IMR-90 (cell line): ENCODE results near the gene OPN1LW. TPM values are rescaled to one million over a fixed set of nuclear protein-coding genes. Genes with fewer than 3 reads are reported as not detected.

ENCODE experiments used
- ATAC-seq: fragments of 200-7000 bp; cut with Tn5 transposase; 2 replicates; pipeline ENCODE4 v1.9.1; 2020; ENCODE audit warnings: low read depth, mild to moderate bottlenecking, moderate library complexity
- BruUV-seq: library from RNA; stranded (reverse); fragments of 400-500 nt; replicated peaks from 2 replicates; lab custom pipeline; 2021; lab: Mats Ljungman, UMichigan
- CTCF ChIA-PET: fragments of 300-600 bp; formaldehyde crosslinking; extraction: SDS; loops from one replicate; lab custom pipeline; 2021; ENCODE audit warnings: antibody characterized with exemption; lab: Yijun Ruan, JAX
- POLR2A ChIA-PET: fragments of 300-600 bp; sonication (Branson Sonifier 250); formaldehyde crosslinking; loops from one replicate; lab custom pipeline; 2022; ENCODE audit warnings: antibody characterized with exemption; ENCODE audit not compliant: unreplicated experiment; lab: Charles Lee
- DNase-seq: peaks from one replicate; pipeline ENCODE4 v3.0.0; 2013
- H2AFZ ChIP-seq: replicated peaks from 2 replicates; pipeline ENCODE3; 2013; ENCODE audit warnings: low read length, mild to moderate bottlenecking; ENCODE audit not compliant: poor library complexity
- H2AK5ac ChIP-seq: 2 replicates; pipeline ENCODE4 v1.6.1; 2013; ENCODE audit warnings: low read depth, low read length, inconsistent platforms
- H2AK9ac ChIP-seq: replicated peaks from 2 replicates; pipeline ENCODE3; 2013; ENCODE audit warnings: mild to moderate bottlenecking, low read depth, low read length, moderate library complexity; ENCODE audit not compliant: poor library complexity
- H2BK120ac ChIP-seq: 2 replicates; pipeline ENCODE4 v1.6.1; 2013; ENCODE audit warnings: low read depth, low read length, inconsistent platforms
- H2BK15ac ChIP-seq: 3 replicates; pipeline ENCODE4 v1.6.1; 2013; ENCODE audit warnings: low read depth, low read length, inconsistent platforms
- H2BK20ac ChIP-seq: 2 replicates; pipeline ENCODE4 v1.6.1; 2013; ENCODE audit warnings: low read depth, mild to moderate bottlenecking, inconsistent platforms, low read length, moderate library complexity
- H2BK5ac ChIP-seq: 2 replicates; pipeline ENCODE4 v1.6.1; 2013; ENCODE audit warnings: mild to moderate bottlenecking, low read depth, low read length, inconsistent platforms; ENCODE audit not compliant: poor library complexity, severe bottlenecking
- H3K14ac ChIP-seq: replicated peaks from 2 replicates; pipeline ENCODE4 v1.6.1; 2013; ENCODE audit warnings: low read depth, low read length, inconsistent platforms
- H3K18ac ChIP-seq: 2 replicates; pipeline ENCODE4 v1.6.1; 2013; ENCODE audit warnings: low read depth, low read length, control low read depth
- H3K23ac ChIP-seq: 2 replicates; pipeline ENCODE4 v1.6.1; 2013; ENCODE audit warnings: low read depth, low read length, inconsistent platforms
- H3K27ac ChIP-seq: 2 replicates; pipeline ENCODE4 v1.5.1; 2013; ENCODE audit warnings: mild to moderate bottlenecking, control low read depth, low read length; ENCODE audit not compliant: insufficient read depth
- H3K27me3 ChIP-seq: 2 replicates; pipeline ENCODE4 v1.6.1; 2013; ENCODE audit warnings: low read length; ENCODE audit not compliant: control insufficient read depth, insufficient read depth
- H3K36me3 ChIP-seq: 2 replicates; pipeline ENCODE4 v1.6.1; 2013; ENCODE audit warnings: low read length, mixed read lengths; ENCODE audit not compliant: control insufficient read depth, insufficient read depth
- H3K4ac ChIP-seq: 2 replicates; pipeline ENCODE4 v1.6.1; 2013; ENCODE audit warnings: low read depth, low read length, inconsistent platforms
- H3K4me1 ChIP-seq: 2 replicates; pipeline ENCODE4 v1.6.1; 2013; ENCODE audit warnings: low read length, mixed read lengths; ENCODE audit not compliant: control insufficient read depth, insufficient read depth
- H3K4me2 ChIP-seq: 2 replicates; pipeline ENCODE4 v1.6.1; 2013; ENCODE audit warnings: low read depth, mild to moderate bottlenecking, control low read depth, low read length, moderate library complexity
- H3K4me3 ChIP-seq: 2 replicates; pipeline ENCODE4 v1.5.1; 2013; ENCODE audit warnings: low read depth, mild to moderate bottlenecking, control low read depth, low read length, moderate library complexity; ENCODE audit not compliant: insufficient read depth
- H3K56ac ChIP-seq: 2 replicates; pipeline ENCODE4 v1.6.1; 2013; ENCODE audit warnings: low read length, inconsistent platforms; ENCODE audit not compliant: insufficient read depth; ENCODE audit errors: extremely low read depth
- H3K79me1 ChIP-seq, 2 experiments: 2 replicates each; pipeline ENCODE4 v1.6.1; 2013; ENCODE audit warnings: low read length in 2 of 2, inconsistent platforms in 1 of 2, low read depth in 1 of 2
- H3K9ac ChIP-seq: 2 replicates; pipeline ENCODE4 v1.6.1; 2013; ENCODE audit warnings: low read depth, low read length, control low read depth
- H3K9me1 ChIP-seq: 2 replicates; pipeline ENCODE4 v1.6.1; 2013; ENCODE audit warnings: low read length, inconsistent platforms; ENCODE audit not compliant: insufficient read depth
- H3K9me3 ChIP-seq: 2 replicates; pipeline ENCODE4 v1.6.1; 2013; ENCODE audit warnings: low read length; ENCODE audit not compliant: control insufficient read depth, insufficient read depth
- H4K20me1 ChIP-seq: 2 replicates; pipeline ENCODE4 v1.6.1; 2013; ENCODE audit warnings: low read length, inconsistent platforms; ENCODE audit not compliant: insufficient read depth
- H4K5ac ChIP-seq: 2 replicates; pipeline ENCODE4 v1.6.1; 2013; ENCODE audit warnings: mild to moderate bottlenecking, low read depth, low read length, control low read depth
- H4K8ac ChIP-seq, 2 experiments: 2 replicates each; pipeline ENCODE4 v1.6.1; 2013; ENCODE audit warnings: low read depth in 2 of 2, low read length in 2 of 2, control low read depth in 1 of 2, inconsistent platforms in 1 of 2
- H4K91ac ChIP-seq: 2 replicates; pipeline ENCODE4 v1.6.1; 2013; ENCODE audit warnings: low read depth, low read length, inconsistent platforms; ENCODE audit not compliant: insufficient read depth
- BHLHE40 ChIP-seq: fragments of 150-350 bp; IDR thresholded peaks from 2 replicates; pipeline ENCODE4 v1.6.1; 2016; ENCODE audit warnings: mild to moderate bottlenecking, low read depth, low read length
- CEBPB ChIP-seq: IDR thresholded peaks from 2 replicates; pipeline ENCODE4 v1.6.1; 2012; ENCODE audit warnings: low read depth, low read length, improper control_type of control experiment
- CHD1 ChIP-seq: IDR thresholded peaks from 2 replicates; pipeline ENCODE4 v1.6.1; 2012; ENCODE audit warnings: low read depth, low read length, improper control_type of control experiment
- CTCF ChIP-seq: conservative IDR thresholded peaks from 2 replicates; pipeline ENCODE4 v1.5.1; 2012; ENCODE audit warnings: mild to moderate bottlenecking, low read depth, low read length, improper control_type of control experiment
- ELK1 ChIP-seq: fragments of 150-350 bp; IDR thresholded peaks from 2 replicates; pipeline ENCODE4 v1.6.1; 2016; ENCODE audit warnings: low read depth, mild to moderate bottlenecking, low read length, moderate library complexity, borderline replicate concordance
- FOS ChIP-seq: fragments of 150-350 bp; IDR thresholded peaks from 2 replicates; pipeline ENCODE4 v1.6.1; 2016; ENCODE audit warnings: low read depth, low read length
- MAFK ChIP-seq: IDR thresholded peaks from 2 replicates; pipeline ENCODE4 v1.6.1; 2012; ENCODE audit warnings: low read depth, low read length, improper control_type of control experiment
- MAZ ChIP-seq: IDR thresholded peaks from 2 replicates; pipeline ENCODE4 v1.6.1; 2012; ENCODE audit warnings: low read depth, mild to moderate bottlenecking, low read length, improper control_type of control experiment, moderate library complexity, borderline replicate concordance
- MXI1 ChIP-seq: IDR thresholded peaks from 2 replicates; pipeline ENCODE4 v1.6.1; 2012; ENCODE audit warnings: low read depth, mild to moderate bottlenecking, low read length, moderate library complexity, borderline replicate concordance
- NFE2L2 ChIP-seq: fragments of 150-350 bp; IDR thresholded peaks from 2 replicates; pipeline ENCODE4 v1.6.1; 2016; ENCODE audit warnings: low read depth, mild to moderate bottlenecking, low read length
- POLR2A ChIP-seq: IDR thresholded peaks from 2 replicates; pipeline ENCODE4 v1.6.1; 2012; ENCODE audit warnings: mild to moderate bottlenecking, low read depth, low read length
- RAD21 ChIP-seq: IDR thresholded peaks from 2 replicates; pipeline ENCODE4 v1.6.1; 2012; ENCODE audit warnings: low read length, improper control_type of control experiment
- RCOR1 ChIP-seq: IDR thresholded peaks from 2 replicates; pipeline ENCODE4 v1.6.1; 2012; ENCODE audit warnings: mild to moderate bottlenecking, low read length, improper control_type of control experiment; ENCODE audit not compliant: insufficient replicate concordance
- SMC3 ChIP-seq: fragments of 150-350 bp; IDR thresholded peaks from 2 replicates; pipeline ENCODE4 v1.6.1; 2016; ENCODE audit warnings: low read depth, mild to moderate bottlenecking, antibody characterized with exemption, low read length, moderate library complexity
- USF2 ChIP-seq: fragments of 150-350 bp; IDR thresholded peaks from 2 replicates; pipeline ENCODE4 v1.6.1; 2017; ENCODE audit warnings: mild to moderate bottlenecking, antibody characterized with exemption, low read length, low read depth
- whole genome bisulfite sequencing, 2 experiments: methylation state at CpG; one replicate each; pipeline versions ENCODE4 v1.1.5 to v1.1.7; 2013; ENCODE audit warnings: missing lambda C conversion rate in 2 of 2; ENCODE audit not compliant: insufficient read length in 1 of 2; ENCODE audit errors: extremely low coverage in 2 of 2; 5-methylcytosine and 5-hydroxymethylcytosine counted together
- dilution Hi-C: fragments of 300-500 bp; cut with HindIII; formaldehyde crosslinking; loops from one replicate; pipeline ENCODE4 v1.14.3; 2018; ENCODE audit warnings: low sequenced_read_pairs; ENCODE audit not compliant: unreplicated experiment
- in situ Hi-C: fragments of 300-500 bp; cut with MboI; formaldehyde crosslinking; loops from 3 replicates; pipeline ENCODE4 v1.14.3; 2019; ENCODE audit warnings: low sequenced_read_pairs, inconsistent platforms, mixed read lengths
- intact Hi-C: fragments of 100-400 bp; cut with micrococcal nuclease; formaldehyde crosslinking; loops from 2 replicates; pipeline ENCODE4 v1.10.0; 2022
- polyA plus RNA-seq, 3 experiments: library from polyadenylated mRNA; depleted of rRNA; stranded (reverse); fragments of >200 nt; gene quantifications; 2 replicates each; pipeline ENCODE4 v1.2.3, GENCODE V29; 2012; ENCODE audit warnings: low replicate concordance in 1 of 3
- total RNA-seq: library from RNA; depleted of rRNA; stranded (reverse); fragments of >200 nt; gene quantifications from 2 replicates; pipeline ENCODE4 v1.2.3, GENCODE V29; 2012

OPN1LW gene
- total and polyA plus RNA-seq, 2 of the 4 experiments (the other 2 are of a cell fraction) = not detected

GRCh38 chrX:154142950-154143745, 895 bp upstream of the OPN1LW start:
- Histone ChIP-seq H2AFZ (no peak overlapping the region), H2BK5ac (no peak overlapping the region), H3K9me3 (peaks cover 9% of the 10 kb centered on the region; the same call in 1 of the 2 replicates), H3K18ac (no peak overlapping the region), H3K4ac (no peak overlapping the region), H2BK20ac (no peak overlapping the region), H3K56ac (no peak overlapping the region), H3K36me3 (no peaks in the 10 kb centered on the region), H3K4me3 (no peak overlapping the region), H2AK5ac (no peak overlapping the region), H3K27me3 (peaks cover 12% of the 10 kb centered on the region), H3K14ac (no peak overlapping the region), H4K91ac (no peak overlapping the region), H4K5ac (no peak overlapping the region), H3K23ac (no peak overlapping the region), H2BK120ac (no peak overlapping the region), H3K4me1 (no peaks in the 10 kb centered on the region), H3K9me1 (no peaks in the 10 kb centered on the region), H3K27ac (no peak overlapping the region), H3K4me2 (no peak overlapping the region), H3K79me1 (no peaks in the 10 kb centered on the region), H3K9ac (no peak overlapping the region), H4K8ac (no peak overlapping the region), H2AK9ac (no peak overlapping the region), H4K20me1 (no peaks in the 10 kb centered on the region), H2BK15ac (no peak overlapping the region)
- ATAC-seq = no peak
- in situ Hi-C loops = no loop called here
- dilution Hi-C loops = no loop called here
- intact Hi-C loops = no loop called here
- POLR2A ChIA-PET = no interaction called here
- WGBS, 2 experiments = 63% methylated on average over 13 of the region's 23 CpGs; no CpG with 5 or more reads in 1 of the 2 experiments
- DNase-seq = no peak
- no TSS peak for BruUV-seq
- TF ChIP-seq FOS (no peak), SMC3 (no peak), RCOR1 (no peak), NFE2L2 (no peak), BHLHE40 (no peak), ELK1 (no peak), MXI1 (no peak), RAD21 (no peak), USF2 (no peak), MAZ (no peak), CEBPB (no peak), MAFK (no peak), CHD1 (no peak), POLR2A (no peak), CTCF (no peak)
- CTCF ChIA-PET = no interaction called here
